CD4-positive, alpha-beta T cell (primary cell): ENCODE data around the gene ITPKB. TPM values are rescaled to one million over a fixed set of nuclear protein-coding genes. Genes with fewer than 3 reads are reported as not detected.
A peak's percentile ranks its signal among the peaks of the same experiment; 100 is the strongest.

Source experiments
- ATAC-seq: fragments of 200-7000 bp; cut with Tn5 transposase; one replicate; pipeline ENCODE4 v1.10.0; 2022; ENCODE audit warnings: mild to moderate bottlenecking; ENCODE audit not compliant: poor library complexity
- CTCF ChIA-PET: fragments of 350-600 bp; sonication (Branson Sonifier 250); formaldehyde crosslinking; loops from one replicate; lab custom pipeline; 2021; ENCODE audit warnings: antibody characterized with exemption, inconsistent platforms; lab: Charles Lee
- POLR2A ChIA-PET: fragments of 350-600 bp; sonication (Branson Sonifier 250); formaldehyde crosslinking; loops from one replicate; lab custom pipeline; 2021; ENCODE audit warnings: antibody characterized with exemption, inconsistent platforms; lab: Charles Lee
- DNase-seq, 14 experiments: peaks; one replicate each; pipeline ENCODE4 v3.0.0-alpha.2; 2013 to 2020; ENCODE audit warnings: mixed read lengths in 2 of 14
- H3K27ac ChIP-seq, 2 donors: one replicate each; pipeline versions ENCODE4 v1.5.1 to v1.7.0; 2013; ENCODE audit warnings: low read length in 2 of 2, low read depth in 1 of 2, mild to moderate bottlenecking in 1 of 2
- H3K27me3 ChIP-seq, 2 experiments: 1 replicate in 1 of 2; 2 replicates in 1 of 2; pipeline versions ENCODE4 v1.6.1 to v1.7.0; 2013; ENCODE audit warnings: low read length in 2 of 2, control low read depth in 1 of 2, mild to moderate bottlenecking in 1 of 2, moderate library complexity in 1 of 2; ENCODE audit not compliant: insufficient read depth in 2 of 2, control insufficient read depth in 1 of 2
- H3K36me3 ChIP-seq: one replicate; pipeline ENCODE4 v1.6.1; 2013; ENCODE audit warnings: low read length, control low read depth; ENCODE audit not compliant: insufficient read depth
- H3K4me1 ChIP-seq: one replicate; pipeline ENCODE4 v1.6.1; 2013; ENCODE audit warnings: low read length, control low read depth; ENCODE audit not compliant: insufficient read depth
- H3K4me3 ChIP-seq: one replicate; pipeline ENCODE4 v1.5.1; 2013; ENCODE audit warnings: mild to moderate bottlenecking, low read length, moderate library complexity
- H3K9me3 ChIP-seq, 2 experiments: 1 replicate in 1 of 2; 2 replicates in 1 of 2; pipeline versions ENCODE4 v1.6.1 to v1.7.0; 2013; ENCODE audit warnings: low read length in 2 of 2, mild to moderate bottlenecking in 2 of 2, control low read depth in 1 of 2, moderate library complexity in 1 of 2; ENCODE audit not compliant: control insufficient read depth in 1 of 2, insufficient read depth in 1 of 2
- H3K27ac Mint-ChIP-seq: one replicate; pipeline ENCODE4 v1.8.0; 2020; ENCODE audit warnings: mixed read lengths
- H3K27me3 Mint-ChIP-seq: one replicate; pipeline ENCODE4 v1.8.0; 2021; ENCODE audit warnings: mixed read lengths
- H3K36me3 Mint-ChIP-seq: one replicate; pipeline ENCODE4 v1.8.0; 2021; ENCODE audit warnings: low read depth, mixed read lengths
- H3K4me1 Mint-ChIP-seq: one replicate; pipeline ENCODE4 v1.8.0; 2021; ENCODE audit warnings: low read depth, mixed read lengths
- H3K4me3 Mint-ChIP-seq: one replicate; pipeline ENCODE4 v1.8.0; 2020; ENCODE audit warnings: mild to moderate bottlenecking, mixed read lengths
- H3K9me3 Mint-ChIP-seq: one replicate; pipeline ENCODE4 v1.8.0; 2020; ENCODE audit warnings: mixed read lengths
- CTCF ChIP-seq: fragments of 200-600 bp; IDR thresholded peaks from one replicate; pipeline ENCODE4 v1.8.0; 2022; ENCODE audit warnings: antibody characterized with exemption, mild to moderate bottlenecking
- intact Hi-C, 2 experiments: fragments of 100-400 bp; cut with DNase I in 1 of 2; cut with micrococcal nuclease in 1 of 2; formaldehyde crosslinking; loops; one replicate each; pipeline versions ENCODE4 v1.15.1 to v1.9.0; 2023 to 2025; cut with DNase I, micrococcal nuclease
- total RNA-seq, 174 experiments: library from RNA in 2 of 174; stranded (reverse) in 2 of 174; gene quantifications; one replicate each; pipeline ENCODE4 v1.2.3 and lab custom pipeline; 2021 to 2026

ITPKB gene
- total RNA-seq, 2 experiments from 2014 or later = 565 to 583 TPM

GRCh38 chr1:226625832-226626576 is 113.1 kb downstream of the ITPKB start:
- peak overlapping the region; percentile 43 for H3K4me3 ChIP-seq
- H3K27ac Mint-ChIP-seq = peak overlapping the region; percentile 46
- H3K4me1 ChIP-seq = peaks cover 18% of the 10 kb centered on the region
- CTCF ChIA-PET = interaction anchor here (0.6 to 2.3 kb wide), 55 partner anchors 9 to 804 kb away, joined by 3 to 30 read pairs (median 5); partner anchors contain the start of genes COQ8A and ITPKB
- DNase-seq (peak in 2 of 14 experiments; percentile 21 to 29), ATAC-seq (peak; percentile 50)
- no peaks in the 10 kb centered on the region for H3K9me3 Mint-ChIP-seq
- no peaks in the 10 kb centered on the region for H3K27me3 ChIP-seq
- POLR2A ChIA-PET = interaction anchor here (1.0 to 1.3 kb wide), 3 partner anchors 113 to 313 kb away, joined by 3 to 7 read pairs (median 4); partner anchors contain the start of genes COQ8A and ITPKB
- intact Hi-C loops = loop anchor here (1.0 to 5.0 kb wide), 4 partner anchors 61 to 916 kb away; partner anchors contain the start of gene COQ8A (in 1 of the 2)
- no peak overlapping the region for H3K4me3 Mint-ChIP-seq
- no peak for TF ChIP-seq CTCF
- H3K27ac ChIP-seq = no peak overlapping the region
- peaks cover 22% of the 10 kb centered on the region for H3K4me1 Mint-ChIP-seq
- H3K27me3 Mint-ChIP-seq = no peaks in the 10 kb centered on the region
- peaks cover 3% of the 10 kb centered on the region for H3K36me3 ChIP-seq
- H3K9me3 ChIP-seq = no peaks in the 10 kb centered on the region
- H3K36me3 Mint-ChIP-seq = peaks cover 30% of the 10 kb centered on the region

GRCh38 chr1:226625326-226625725 is 113.8 kb downstream of the ITPKB start:
- POLR2A ChIA-PET = no interaction called here
- no peak overlapping the region for H3K4me3 ChIP-seq
- H3K4me1 ChIP-seq = peaks cover 18% of the 10 kb centered on the region
- no peak overlapping the region for H3K4me3 Mint-ChIP-seq
- intact Hi-C loops = loop anchor here in 1 of 2 experiments (5.0 kb wide), 1 partner anchor 917 kb away; no protein-coding TSS in a partner anchor
- no peak overlapping the region for H3K27ac Mint-ChIP-seq
- peaks cover 2% of the 10 kb centered on the region for H3K36me3 ChIP-seq
- H3K9me3 Mint-ChIP-seq = no peaks in the 10 kb centered on the region
- H3K4me1 Mint-ChIP-seq = peaks cover 22% of the 10 kb centered on the region
- H3K27me3 ChIP-seq = no peaks in the 10 kb centered on the region
- TF ChIP-seq CTCF = no peak
- DNase-seq = peak in 2 of 14 experiments; percentile 19 to 29
- CTCF ChIA-PET = interaction anchor here (1.9 to 2.3 kb wide), 3 partner anchors 10 to 198 kb away, joined by 14 to 18 read pairs (median 15); no protein-coding TSS in a partner anchor
- H3K36me3 Mint-ChIP-seq = peaks cover 26% of the 10 kb centered on the region
- ATAC-seq = no peak
- H3K27me3 Mint-ChIP-seq = no peaks in the 10 kb centered on the region
- no peaks in the 10 kb centered on the region for H3K9me3 ChIP-seq
- no peak overlapping the region for H3K27ac ChIP-seq

- peak in 1 of 14 experiments; percentile 2 for DNase-seq
- H3K27me3 ChIP-seq = no peaks in the 10 kb centered on the region
- no peak overlapping the region for H3K4me3 Mint-ChIP-seq
- intact Hi-C loops = loop anchor here in 1 of 2 experiments (5.0 kb wide), 1 partner anchor 813 kb away; no protein-coding TSS in a partner anchor
- H3K4me1 Mint-ChIP-seq = peaks cover 22% of the 10 kb centered on the region
- no peak overlapping the region for H3K4me3 ChIP-seq
- no peak overlapping the region for H3K27ac ChIP-seq
- POLR2A ChIA-PET = interaction anchor here (0.7 kb wide), 1 partner anchor 200 kb away, joined by 3 read pairs; no protein-coding TSS in a partner anchor
- H3K4me1 ChIP-seq = peaks cover 18% of the 10 kb centered on the region
- no peak overlapping the region for H3K27ac Mint-ChIP-seq
- CTCF ChIA-PET = no interaction called here
- H3K36me3 ChIP-seq = no peaks in the 10 kb centered on the region
- H3K9me3 ChIP-seq = no peaks in the 10 kb centered on the region
- H3K9me3 Mint-ChIP-seq = no peaks in the 10 kb centered on the region
- no peak for TF ChIP-seq CTCF
- no peaks in the 10 kb centered on the region for H3K27me3 Mint-ChIP-seq
- H3K36me3 Mint-ChIP-seq = peaks cover 19% of the 10 kb centered on the region
- no peak for ATAC-seq
Observed at GRCh38 chr1:226624526-226624925, 114.6 kb downstream of the ITPKB start.
